Pancreas (tissue), 10 donors: ENCODE results near the gene PFDN2. TPM values are rescaled to one million over a fixed set of nuclear protein-coding genes. Genes with fewer than 3 reads are reported as not detected.

Experiments used
- ATAC-seq, 4 donors: fragments of 200-7000 bp; cut with Tn5 transposase; one replicate each; pipeline versions ENCODE4 v1.8.0 to v1.9.1; 2020; ENCODE audit warnings: mild to moderate bottlenecking in 4 of 4, moderate library complexity in 4 of 4
- DNase-seq, 6 donors: peaks; one replicate each; pipeline ENCODE4 v3.0.0-alpha.2; 2020
- FAIRE-seq: peaks from 2 replicates; lab custom pipeline; 2012; peaks lifted over from hg19 to GRCh38; lab: Jason Lieb, UNC
- H3K27ac ChIP-seq, 4 donors: fragments of 200-600 bp; sonication (generic); 1 replicate in 3 of 4; 2 replicates in 1 of 4; pipeline versions ENCODE4 v1.5.0 to v1.8.0; 2020
- H3K27me3 ChIP-seq, 4 donors: fragments of 200-600 bp; one replicate each; pipeline ENCODE4 v1.8.0; 2021
- H3K36me3 ChIP-seq, 3 donors: fragments of 200-600 bp; sonication (generic) in 1 of 3; one replicate each; pipeline versions ENCODE4 v1.5.0 to v1.8.0; 2020 to 2021
- H3K4me1 ChIP-seq, 3 donors: fragments of 200-600 bp; one replicate each; pipeline ENCODE4 v1.8.0; 2021
- H3K4me3 ChIP-seq, 4 donors: fragments of 200-600 bp; sonication (generic) in 2 of 4; one replicate each; pipeline versions ENCODE4 v1.5.0 to v1.8.0; 2020 to 2021
- H3K9me3 ChIP-seq, 4 donors: fragments of 200-600 bp; one replicate each; pipeline ENCODE4 v1.8.0; 2021
- CTCF ChIP-seq, 4 donors: fragments of 200-600 bp; sonication (generic) in 3 of 4; IDR thresholded peaks; one replicate each; pipeline versions ENCODE4 v1.5.0 to v1.8.0; 2021; ENCODE audit warnings: antibody characterized with exemption in 4 of 4
- WGBS, 2 donors: extraction: QIAGEN DNeasy Blood & Tissue Kit; methylation state at CpG; one replicate each; pipeline ENCODE4 v1.1.7; 2013; 5-methylcytosine and 5-hydroxymethylcytosine counted together
- intact Hi-C, 3 donors: fragments of 100-400 bp; cut with DNase I; formaldehyde crosslinking; loops; one replicate each; pipeline versions ENCODE4 v1.11.1 to v1.14.2; 2022
- polyA plus RNA-seq, 2 donors: library from polyadenylated mRNA; stranded (reverse); fragments of 200-250 nt; gene quantifications; one replicate each; pipeline ENCODE4 v1.2.3, GENCODE V29; 2013
- total RNA-seq, 6 donors: library from RNA; stranded (reverse); fragmentation: NEBNext Ultra II Directional in 4 of 6; extraction: Animal tissue kit (Norgen Biotek cat#: 25700) in 4 of 6; gene quantifications; one replicate each; pipeline versions ENCODE4 v1.2.1 to v1.2.4, GENCODE V29; 2021 to 2023
- donor health status: healthy with polysubstance abuse.
- donor health status: DM: no; HTN: no; CAD: no; lungs with moderate emphysema.
- donor health status: DM: no; HTN: no; CAD: no.
- donor health status: control.
- donor health status: control.
- donor health status: Bipolar disorder and iron deficiency.
- donor health status: DM: yes; HTN: yes; CAD: no.
- donor health status: DM: no; HTN: no; CAD: no.
- donor health status: DM: no; HTN: no; CAD: no.
- donor health status: DM: yes; HTN: yes; CAD: no.

Gene PFDN2
- total and polyA plus RNA-seq, 8 donors: 9.8 to 91.6 (median 18.7) TPM

- DNase-seq: peak in 1 of 6 donors; percentile 20
- H3K4me1 ChIP-seq: no peaks in the 10 kb centered on the region
- H3K27ac ChIP-seq: no peak overlapping the region
- H3K9me3 ChIP-seq: no peaks in the 10 kb centered on the region
- 63 to 74% methylated on average over 7 of the region's 7 CpGs for WGBS, 2 donors
- ATAC-seq: no peak
- TF ChIP-seq CTCF (IDR thresholded peaks at IDR 0.05): no peak
- H3K4me3 ChIP-seq: no peak overlapping the region
- H3K36me3 ChIP-seq: no peaks in the 10 kb centered on the region
- no peaks in the 10 kb centered on the region for H3K27me3 ChIP-seq
- intact Hi-C loops: no loop called here
- no peak for FAIRE-seq
Observed at GRCh38 chr1:161054805-161055204, 63.0 kb downstream of the PFDN2 start.

GRCh38 chr1:161054232-161054631 is 63.6 kb downstream of the PFDN2 start:
- no peak for ATAC-seq
- H3K4me3 ChIP-seq: no peak overlapping the region
- no peak for TF ChIP-seq CTCF (IDR thresholded peaks at IDR 0.05)
- 73% methylated on average over 4 of the region's 4 CpGs for WGBS, 2 donors
- H3K27me3 ChIP-seq: no peaks in the 10 kb centered on the region
- H3K4me1 ChIP-seq: no peaks in the 10 kb centered on the region
- no peak for FAIRE-seq
- H3K27ac ChIP-seq: no peak overlapping the region
- intact Hi-C loops: no loop called here
- no peaks in the 10 kb centered on the region for H3K9me3 ChIP-seq
- DNase-seq: peak in 1 of 6 donors; percentile 31
- H3K36me3 ChIP-seq: no peaks in the 10 kb centered on the region

GRCh38 chr1:161052899-161053298 is 64.9 kb downstream of the PFDN2 start:
- 71 to 74% methylated on average over 3 of the region's 3 CpGs for WGBS, 2 donors

GRCh38 chr1:161051219-161051618 is 66.6 kb downstream of the PFDN2 start:
- FAIRE-seq: no peak
- Histone ChIP-seq H3K27ac (no peak overlapping the region), H3K4me1 (no peaks in the 10 kb centered on the region), H3K27me3 (no peaks in the 10 kb centered on the region), H3K4me3 (no peak overlapping the region), H3K9me3 (no peaks in the 10 kb centered on the region), H3K36me3 (no peaks in the 10 kb centered on the region)
- intact Hi-C loops: no loop called here
- no peak for DNase-seq
- ATAC-seq: no peak
- whole genome bisulfite sequencing, 2 donors: 81 to 82% methylated on average over 10 of the region's 10 CpGs
- TF ChIP-seq CTCF (IDR thresholded peaks at IDR 0.05): no peak

More at GRCh38 chr1:161052899-161053298, 64.9 kb downstream of the PFDN2 start:
- Histone ChIP-seq H3K4me1 (no peaks in the 10 kb centered on the region), H3K27me3 (no peaks in the 10 kb centered on the region), H3K27ac (no peak overlapping the region), H3K4me3 (no peak overlapping the region), H3K9me3 (no peaks in the 10 kb centered on the region), H3K36me3 (no peaks in the 10 kb centered on the region)
- TF ChIP-seq CTCF (IDR thresholded peaks at IDR 0.05): no peak
- ATAC-seq (no peak), FAIRE-seq (no peak), DNase-seq (no peak)
- intact Hi-C loops: no loop called here

Other genes with a start within 250 kb of the PFDN2 start
- gene ITLN1, start 232.9 kb downstream of the PFDN2 start, total RNA-seq: under 1 TPM in 4 of 6 donors, not detected in 2; 0.19 to 0.51 (median 0.27) TPM
- gene ITLN1, start 232.9 kb downstream of the PFDN2 start, polyA plus RNA-seq: 10 to 100 TPM in 1 of 2 donors, under 1 TPM in 1; 0.12 to 15.1 TPM
- not detected for gene ITLN2, start 163.2 kb downstream of the PFDN2 start, total RNA-seq
- gene ITLN2, start 163.2 kb downstream of the PFDN2 start, polyA plus RNA-seq: under 1 TPM in 1 of 2 donors, not detected in 1; 0.19 TPM
- gene F11R, start 96.9 kb downstream of the PFDN2 start, total RNA-seq: 10 to 100 TPM; 30.0 to 59.5 (median 38.2) TPM
- gene F11R, start 96.9 kb downstream of the PFDN2 start, polyA plus RNA-seq: 10 to 100 TPM; 22.7 to 23.6 TPM
- gene TSTD1, start 79.1 kb downstream of the PFDN2 start, total RNA-seq: 10 to 100 TPM; 24.8 to 43.8 (median 32.1) TPM
- 100 to 1,000 TPM in 1 of 2 donors, 10 to 100 TPM in 1; 69.0 to 131 TPM for gene TSTD1, start 79.1 kb downstream of the PFDN2 start, polyA plus RNA-seq
- gene USF1, start 72.1 kb downstream of the PFDN2 start, total RNA-seq: 10 to 100 TPM; 15.8 to 33.2 (median 21.7) TPM
- 100 to 1,000 TPM in 1 of 2 donors, 10 to 100 TPM in 1; 89.4 to 118 TPM for gene USF1, start 72.1 kb downstream of the PFDN2 start, polyA plus RNA-seq
- gene ARHGAP30, start 48.1 kb downstream of the PFDN2 start, total RNA-seq: 1 to 10 TPM in 4 of 6 donors, under 1 TPM in 2; 0.43 to 9.1 (median 1.9) TPM
- gene ARHGAP30, start 48.1 kb downstream of the PFDN2 start, polyA plus RNA-seq: 1 to 10 TPM in 1 of 2 donors, under 1 TPM in 1; 0.70 to 2.0 TPM
- gene NECTIN4, start 28.5 kb downstream of the PFDN2 start, total RNA-seq: 1 to 10 TPM; 1.7 to 9.3 (median 3.5) TPM
- gene NECTIN4, start 28.5 kb downstream of the PFDN2 start, polyA plus RNA-seq: 1 to 10 TPM; 2.1 to 2.7 TPM
- 1 to 10 TPM; 3.2 to 7.9 (median 6.2) TPM for gene KLHDC9, start 19.7 kb downstream of the PFDN2 start, total RNA-seq
- 10 to 100 TPM in 1 of 2 donors, 1 to 10 TPM in 1; 8.6 to 19.3 TPM for gene KLHDC9, start 19.7 kb downstream of the PFDN2 start, polyA plus RNA-seq
- gene NIT1, start 68 bp upstream of the PFDN2 start, total RNA-seq: 10 to 100 TPM; 17.9 to 25.1 (median 19.9) TPM
- 10 to 100 TPM; 27.7 to 48.4 TPM for gene NIT1, start 68 bp upstream of the PFDN2 start, polyA plus RNA-seq
- 10 to 100 TPM; 12.4 to 20.8 (median 15.6) TPM for gene DEDD, start 14.6 kb upstream of the PFDN2 start, total RNA-seq
- 10 to 100 TPM; 11.1 to 19.7 TPM for gene DEDD, start 14.6 kb upstream of the PFDN2 start, polyA plus RNA-seq
- gene UFC1, start 35.9 kb upstream of the PFDN2 start, total RNA-seq: 10 to 100 TPM; 59.5 to 80.7 (median 70.4) TPM
- 100 to 1,000 TPM in 1 of 2 donors, 10 to 100 TPM in 1; 78.4 to 107 TPM for gene UFC1, start 35.9 kb upstream of the PFDN2 start, polyA plus RNA-seq
- gene USP21, start 41.5 kb upstream of the PFDN2 start, total RNA-seq: 10 to 100 TPM in 3 of 6 donors, 1 to 10 TPM in 3; 7.9 to 18.4 (median 9.5) TPM
- 10 to 100 TPM; 21.1 to 25.3 TPM for gene USP21, start 41.5 kb upstream of the PFDN2 start, polyA plus RNA-seq
- gene PPOX, start 48.4 kb upstream of the PFDN2 start, total RNA-seq: 10 to 100 TPM in 3 of 6 donors, 1 to 10 TPM in 3; 7.4 to 14.3 (median 10.2) TPM
- 10 to 100 TPM; 42.0 to 56.4 TPM for gene PPOX, start 48.4 kb upstream of the PFDN2 start, polyA plus RNA-seq
- gene B4GALT3, start 59.5 kb upstream of the PFDN2 start, total RNA-seq: 10 to 100 TPM; 14.8 to 22.0 (median 19.0) TPM
- gene B4GALT3, start 59.5 kb upstream of the PFDN2 start, polyA plus RNA-seq: 10 to 100 TPM; 29.7 to 35.6 TPM
- gene ADAMTS4, start 81.0 kb upstream of the PFDN2 start, total RNA-seq: 1 to 10 TPM; 2.7 to 6.6 (median 4.8) TPM
- 1 to 10 TPM; 3.7 to 3.9 TPM for gene ADAMTS4, start 81.0 kb upstream of the PFDN2 start, polyA plus RNA-seq
- gene NDUFS2, start 84.3 kb upstream of the PFDN2 start, total RNA-seq: 10 to 100 TPM; 26.7 to 44.4 (median 31.1) TPM
- gene NDUFS2, start 84.3 kb upstream of the PFDN2 start, polyA plus RNA-seq: 10 to 100 TPM; 29.3 to 56.8 TPM
- gene FCER1G, start 97.3 kb upstream of the PFDN2 start, total RNA-seq: 10 to 100 TPM in 3 of 6 donors, 1 to 10 TPM in 3; 1.3 to 25.0 (median 6.5) TPM
- gene FCER1G, start 97.3 kb upstream of the PFDN2 start, polyA plus RNA-seq: 10 to 100 TPM; 12.8 to 16.2 TPM
- gene APOA2, start 105.6 kb upstream of the PFDN2 start, total RNA-seq: 1 to 10 TPM in 1 of 6 donors, not detected in 5; 3.2 TPM
- gene APOA2, start 105.6 kb upstream of the PFDN2 start, polyA plus RNA-seq: not detected
- gene TOMM40L, start 108.0 kb upstream of the PFDN2 start, total RNA-seq: 1 to 10 TPM; 1.4 to 5.6 (median 2.6) TPM
- 1 to 10 TPM; 3.3 to 4.3 TPM for gene TOMM40L, start 108.0 kb upstream of the PFDN2 start, polyA plus RNA-seq
- not detected for gene NR1I3, start 120.2 kb upstream of the PFDN2 start, total RNA-seq
- gene NR1I3, start 120.2 kb upstream of the PFDN2 start, polyA plus RNA-seq: under 1 TPM in 1 of 2 donors, not detected in 1; 0.15 TPM
- gene PCP4L1, start 140.7 kb upstream of the PFDN2 start, total RNA-seq: under 1 TPM in 3 of 6 donors, not detected in 3; 0.08 to 0.23 (median 0.13) TPM
- under 1 TPM in 1 of 2 donors, not detected in 1; 0.15 TPM for gene PCP4L1, start 140.7 kb upstream of the PFDN2 start, polyA plus RNA-seq
- 1 to 10 TPM in 4 of 6 donors, under 1 TPM in 2; 0.51 to 2.1 (median 1.4) TPM for gene MPZ, start 191.9 kb upstream of the PFDN2 start, total RNA-seq
- gene MPZ, start 191.9 kb upstream of the PFDN2 start, polyA plus RNA-seq: 1 to 10 TPM; 1.3 to 2.8 TPM
- 10 to 100 TPM; 38.7 to 91.4 (median 58.8) TPM for gene SDHC, start 196.3 kb upstream of the PFDN2 start, total RNA-seq
- gene SDHC, start 196.3 kb upstream of the PFDN2 start, polyA plus RNA-seq: 10 to 100 TPM; 18.2 to 64.6 TPM
- under 1 TPM in 1 of 6 donors, not detected in 5; 0.47 TPM for gene CFAP126, start 249.8 kb upstream of the PFDN2 start, total RNA-seq
- under 1 TPM; 0.34 to 0.87 TPM for gene CFAP126, start 249.8 kb upstream of the PFDN2 start, polyA plus RNA-seq